AG09309 (cell line): ENCODE measurements around the gene RGS1.
A peak's percentile ranks its signal among the peaks of the same experiment; 100 is the strongest.
"Not testable (repeated sequence)": the region's sequence is repeated elsewhere in the genome, so short reads cannot be mapped to it uniquely, and the experiment has no call there.

Experiments
- DNase-seq: peaks from one replicate; pipeline ENCODE4 v3.0.0-alpha.2; 2010; ENCODE audit warnings: low read depth
- H3K4me3 ChIP-seq: 2 replicates; pipeline ENCODE4 v1.5.1; 2011; ENCODE audit warnings: mild to moderate bottlenecking, low read depth, low read length, moderate library complexity; ENCODE audit not compliant: control insufficient read depth
- CTCF ChIP-seq: IDR thresholded peaks from 2 replicates; pipeline ENCODE4 v1.5.1; 2011; ENCODE audit warnings: mild to moderate bottlenecking, low read depth, low read length, inconsistent platforms; ENCODE audit not compliant: insufficient read depth, control insufficient read depth; ENCODE audit errors: missing control alignments

The RGS1 gene

GRCh38 chr1:192575499-192576189 lies at the start of gene RGS1:
TSS of gene RGS1 (plus strand) at chr1:192575773. CDS start at chr1:192575793, 20 bp downstream.
- no peak for TF ChIP-seq CTCF
- no peak within 1 kb of the TSS for H3K4me3 ChIP-seq
- DNase-seq: no peak

- no peak for TF ChIP-seq CTCF
- no peak overlapping the region for H3K4me3 ChIP-seq
- DNase-seq: no peak
These were observed 48.3 kb upstream of the RGS1 start for GRCh38 chr1:192527111-192527795.

GRCh38 chr1:192527950-192528349 lies 47.6 kb upstream of the RGS1 start:
- no peak for TF ChIP-seq CTCF
- H3K4me3 ChIP-seq: no peak overlapping the region
- no peak for DNase-seq

- TF ChIP-seq CTCF: no peak
- no peak overlapping the region for H3K4me3 ChIP-seq
- DNase-seq: no peak
These were observed 46.4 kb upstream of the RGS1 start for GRCh38 chr1:192529031-192529755.

GRCh38 chr1:192529811-192530210 lies 45.8 kb upstream of the RGS1 start:
- H3K4me3 ChIP-seq: no peak overlapping the region
- TF ChIP-seq CTCF: no peak
- no peak for DNase-seq

- no peak for TF ChIP-seq CTCF
- DNase-seq: no peak
- H3K4me3 ChIP-seq: no peak overlapping the region
These were observed 45.3 kb upstream of the RGS1 start for GRCh38 chr1:192530254-192530653.

- peak; percentile 44 for DNase-seq
- H3K4me3 ChIP-seq: not testable (repeated sequence)
These were observed 44.4 kb upstream of the RGS1 start for GRCh38 chr1:192531037-192531703.
